NCI-H1694 (cell line): ENCODE data around the gene PIAS4.
"Not testable (repeated sequence)": the region's sequence is repeated elsewhere in the genome, so short reads cannot be mapped to it uniquely, and the experiment has no call there.

Experiments used
- DNase-seq: peaks from one replicate; lab custom pipeline; 2025; lab: John Stamatoyannopoulos, UW

Gene PIAS4

GRCh38 chr19:4007021-4007835 is at the start of gene PIAS4:
TSS of gene PIAS4 (plus strand) at chr19:4007736. CDS start at chr19:4007761, 25 bp downstream.
- DNase-seq, result peak; percentile 72

- DNase-seq, result no peak
Measured at GRCh38 chr19:3958836-3959765, 48.4 kb upstream of the PIAS4 start.

GRCh38 chr19:3959766-3960131 is 47.8 kb upstream of the PIAS4 start:
- DNase-seq, result no peak

DNA sequence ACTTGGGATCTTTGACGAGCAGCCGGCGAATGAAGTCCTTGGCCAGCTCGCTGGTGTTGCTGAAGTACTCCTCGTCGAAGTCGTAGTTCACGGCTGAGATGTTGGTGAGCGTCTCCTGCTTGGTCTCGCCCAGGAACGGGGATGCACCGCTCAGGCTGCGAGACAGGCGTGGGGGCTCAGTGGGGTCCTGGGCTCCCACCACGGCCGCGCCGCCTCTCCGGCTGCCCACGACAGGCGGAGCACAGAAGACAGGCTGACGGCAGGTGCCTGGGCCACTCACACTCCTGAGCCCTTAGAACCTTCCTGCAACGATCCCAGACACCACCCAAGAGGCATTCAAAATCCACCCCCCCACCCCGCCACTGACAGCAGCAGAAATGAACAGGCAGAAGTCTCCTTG is 46.5 kb upstream of the PIAS4 start:
- DNase-seq, result no peak

DNA sequence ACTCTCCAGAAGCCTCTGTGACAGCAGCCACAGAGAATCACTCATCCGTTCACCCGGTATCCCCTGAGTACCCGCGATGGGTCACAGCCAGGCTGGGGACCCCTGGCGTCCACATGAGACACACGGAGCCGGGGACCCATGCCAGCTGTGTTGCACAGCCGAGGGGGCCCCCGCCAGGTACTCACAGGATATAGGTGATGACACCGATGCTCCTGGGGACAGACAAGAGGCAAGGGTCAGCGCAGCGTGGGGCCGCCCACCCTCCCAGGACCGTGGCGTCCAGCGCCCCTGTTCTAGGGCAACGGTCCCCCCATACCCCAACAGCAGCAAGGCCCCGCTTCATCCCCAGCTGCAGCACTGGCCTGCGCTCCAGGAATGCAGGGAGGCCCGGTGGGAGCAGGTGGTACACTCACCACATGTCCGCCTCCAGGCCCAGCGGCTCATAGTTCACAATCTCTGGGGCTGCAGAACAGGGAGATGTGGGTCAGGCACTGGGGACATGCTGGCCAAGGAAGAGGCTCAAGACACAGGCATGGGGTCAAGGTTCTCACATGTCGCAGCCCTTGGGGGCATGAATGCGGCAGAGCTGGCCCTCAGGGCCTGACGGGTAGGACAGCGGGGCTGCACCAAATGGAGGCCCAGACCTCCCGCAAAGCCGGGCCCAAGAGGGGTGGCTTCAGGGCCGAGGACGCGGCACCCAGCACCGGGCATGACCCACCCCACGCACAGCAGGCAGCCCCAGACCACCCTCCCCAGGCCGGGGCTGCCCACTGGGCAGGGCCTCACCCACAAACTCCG is 43.9 kb upstream of the PIAS4 start:
- DNase-seq, result no peak

- DNase-seq, result no peak
Measured at GRCh38 chr19:3964256-3965194, 43.0 kb upstream of the PIAS4 start.

- DNase-seq, result no peak
Measured at GRCh38 chr19:3966051-3967017, 41.2 kb upstream of the PIAS4 start.

DNA sequence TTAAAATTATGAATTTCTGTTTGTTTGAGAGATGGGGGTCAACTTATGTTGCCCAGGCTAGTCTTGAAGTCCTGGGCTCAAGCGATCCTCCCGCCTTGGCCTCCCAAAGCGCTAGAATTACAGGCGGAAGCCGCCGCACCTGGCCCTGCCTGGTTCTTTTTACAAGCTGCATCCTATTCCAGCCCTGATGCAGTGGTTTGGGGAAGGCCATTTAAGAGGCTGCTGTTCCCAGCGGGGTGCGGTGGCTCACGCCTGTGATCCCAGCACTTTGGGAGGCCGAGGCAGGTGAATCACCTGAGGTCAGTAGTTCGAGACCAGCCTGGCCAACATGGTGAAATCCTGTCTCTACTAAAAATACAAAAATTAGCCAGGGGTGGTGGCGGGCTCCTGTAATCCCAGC is 39.6 kb upstream of the PIAS4 start:
- DNase-seq, result not testable (repeated sequence)

DNA sequence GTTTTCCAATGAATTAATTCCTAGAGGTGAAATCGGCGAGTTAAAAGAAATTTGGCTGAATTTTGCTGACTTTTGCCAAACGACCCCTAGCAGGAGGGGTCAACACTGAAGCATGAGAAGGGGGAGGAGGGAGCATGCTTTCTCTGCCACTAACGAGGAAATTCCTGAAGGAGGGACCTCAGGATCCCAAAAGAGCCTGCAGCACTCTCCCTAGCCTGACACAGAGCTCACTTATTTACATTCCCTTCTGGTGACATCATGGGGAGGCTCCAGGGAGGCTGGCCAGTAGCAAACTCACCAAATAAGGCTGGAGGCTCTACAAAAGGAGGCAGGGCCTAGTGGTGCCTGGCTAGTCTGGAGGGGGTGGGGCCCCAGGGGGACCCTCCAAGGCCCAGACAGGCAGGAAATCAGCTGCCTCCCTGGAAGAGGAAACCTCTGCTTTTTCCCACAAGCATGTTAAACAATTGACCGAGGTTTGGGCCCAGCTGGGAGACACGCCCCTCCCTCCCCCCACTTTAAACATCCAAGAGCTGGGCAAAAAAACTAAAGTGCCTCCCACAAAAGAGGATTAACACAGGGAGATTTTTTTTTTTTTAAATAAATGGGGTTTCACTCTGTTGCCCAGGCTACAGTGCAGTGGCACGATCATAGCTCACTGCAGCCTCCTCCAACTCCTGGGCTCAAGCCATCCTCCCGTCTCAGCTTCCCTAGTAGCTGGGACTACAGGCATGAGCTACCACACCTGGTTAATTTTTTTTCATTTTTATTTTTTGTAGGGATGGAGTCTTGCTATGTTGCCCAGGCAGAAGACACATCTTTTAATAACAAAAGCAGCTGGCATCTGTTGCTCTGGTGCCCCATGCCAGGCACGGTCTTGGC is 38.7 kb upstream of the PIAS4 start:
- DNase-seq, result peak; percentile 4

GRCh38 chr19:3969435-3970312 is 37.9 kb upstream of the PIAS4 start:
- no peak for DNase-seq

GRCh38 chr19:3970313-3970807 is 37.2 kb upstream of the PIAS4 start:
- DNase-seq, result no peak

DNA sequence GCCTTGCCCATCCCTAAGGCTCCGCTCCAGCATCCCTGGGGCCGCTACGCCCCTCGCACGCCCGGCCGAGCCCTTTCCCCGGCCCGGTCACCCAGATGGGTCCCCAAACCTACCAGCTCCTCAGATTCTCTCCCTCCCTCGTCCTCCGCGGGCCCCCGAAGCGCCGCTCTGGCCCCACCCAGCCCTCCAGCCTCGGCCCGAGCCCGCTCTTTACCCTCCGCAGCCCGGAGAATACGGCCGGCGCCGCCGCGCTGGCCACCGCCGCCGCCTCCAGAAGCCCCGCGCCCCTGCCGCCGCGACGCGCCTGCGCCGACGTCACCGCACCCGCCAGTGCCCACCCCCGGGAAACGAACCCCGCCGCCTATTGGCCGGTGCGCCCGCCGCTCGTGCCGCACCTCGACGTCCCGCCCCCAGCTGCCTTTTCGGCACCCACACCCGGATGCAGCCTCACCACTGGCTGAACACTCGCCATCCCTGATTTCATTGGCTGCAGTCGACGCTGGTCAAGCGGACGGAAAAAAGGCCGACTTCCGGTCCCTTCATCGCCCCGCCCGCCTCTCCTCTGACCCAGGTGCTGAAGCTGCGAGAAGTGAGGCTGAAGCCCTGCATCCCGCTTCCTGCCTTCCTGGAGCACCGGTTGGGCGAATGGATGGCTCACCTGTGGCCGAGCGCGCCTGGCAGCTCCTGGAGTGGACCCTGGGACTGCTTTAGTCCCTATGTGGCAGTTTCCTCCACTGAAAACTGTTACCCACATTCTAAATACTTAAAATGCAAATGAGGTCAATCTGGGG is 36.5 kb upstream of the PIAS4 start, which contains the start of gene DAPK3:
DAPK3 (minus strand) TSS at position 292 of the 791 bp plus-strand sequence. CDS start 1,364 bp downstream, outside the sequence.
- peak; percentile 71 for DNase-seq

- no peak for DNase-seq
Measured at GRCh38 chr19:3975144-3975543, 32.4 kb upstream of the PIAS4 start.

DNA sequence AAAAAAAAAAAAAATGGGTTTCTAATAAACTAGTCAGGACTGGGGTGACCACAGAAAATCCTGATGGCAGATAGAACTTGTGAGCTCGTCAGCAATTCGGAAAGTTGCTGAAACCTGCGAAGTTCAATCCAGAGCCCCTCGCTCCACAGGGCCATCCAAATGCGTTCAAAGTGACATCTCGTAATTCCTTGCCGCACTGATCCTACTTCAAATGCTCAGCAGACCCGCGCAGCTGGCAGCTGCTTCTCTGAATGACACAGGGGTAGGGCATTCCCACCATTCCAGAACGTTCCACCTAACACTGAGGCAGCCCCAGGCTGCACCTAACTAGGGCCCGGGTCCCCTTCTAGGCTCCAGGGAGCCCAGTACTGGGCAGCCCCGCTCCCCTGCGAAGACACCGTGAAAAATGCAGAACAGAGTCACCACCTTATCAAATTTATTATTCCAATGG is 31.9 kb upstream of the PIAS4 start:
- no peak for DNase-seq

- no peak for DNase-seq
Measured at GRCh38 chr19:3976495-3977241, 30.9 kb upstream of the PIAS4 start.
